ENCODE results near the gene HLA-DMA.

DNA sequence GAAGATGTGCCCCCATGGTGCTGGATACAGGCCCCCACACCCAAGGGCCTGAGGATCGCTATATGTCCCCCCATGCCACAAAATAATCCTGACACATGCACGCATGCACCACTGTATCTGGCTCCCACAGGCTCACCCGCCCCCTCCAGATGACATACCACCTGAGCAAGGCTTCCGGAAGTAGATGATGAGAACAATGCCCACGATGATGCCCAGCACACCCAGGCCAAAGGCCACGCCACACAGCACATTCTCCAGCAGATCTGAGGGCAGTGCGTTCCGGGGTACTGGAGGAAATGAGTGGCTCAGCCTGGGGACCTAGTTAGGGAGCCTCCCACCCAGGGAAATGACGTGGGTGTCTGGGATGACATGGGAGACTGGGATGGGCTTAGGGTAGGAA lies 3.8 kb downstream of the HLA-DMA start:
- TF ChIP-seq CTCF (IDR thresholded peaks at IDR 0.05 in 2 of 3, conservative IDR thresholded peaks at IDR 0.05 in 1 of 3; ENCODE audit: insufficient read depth in 2 of 3, low read depth in 1 of 3, low read length in 3 of 3) (no peak), ETV6 (IDR thresholded peaks at IDR 0.05; ENCODE audit: borderline replicate concordance in 1 of 2, low read depth in 2 of 2, low read length in 1 of 2) (no peak), ETV6 (CRISPR knock-in tag; IDR thresholded peaks at IDR 0.05; ENCODE audit: borderline replicate concordance) (no peak), TBP (optimal IDR thresholded peaks at IDR 0.05; ENCODE audit: low read depth, low read length) (no peak)
- TF ChIP-seq, protein P1, sequence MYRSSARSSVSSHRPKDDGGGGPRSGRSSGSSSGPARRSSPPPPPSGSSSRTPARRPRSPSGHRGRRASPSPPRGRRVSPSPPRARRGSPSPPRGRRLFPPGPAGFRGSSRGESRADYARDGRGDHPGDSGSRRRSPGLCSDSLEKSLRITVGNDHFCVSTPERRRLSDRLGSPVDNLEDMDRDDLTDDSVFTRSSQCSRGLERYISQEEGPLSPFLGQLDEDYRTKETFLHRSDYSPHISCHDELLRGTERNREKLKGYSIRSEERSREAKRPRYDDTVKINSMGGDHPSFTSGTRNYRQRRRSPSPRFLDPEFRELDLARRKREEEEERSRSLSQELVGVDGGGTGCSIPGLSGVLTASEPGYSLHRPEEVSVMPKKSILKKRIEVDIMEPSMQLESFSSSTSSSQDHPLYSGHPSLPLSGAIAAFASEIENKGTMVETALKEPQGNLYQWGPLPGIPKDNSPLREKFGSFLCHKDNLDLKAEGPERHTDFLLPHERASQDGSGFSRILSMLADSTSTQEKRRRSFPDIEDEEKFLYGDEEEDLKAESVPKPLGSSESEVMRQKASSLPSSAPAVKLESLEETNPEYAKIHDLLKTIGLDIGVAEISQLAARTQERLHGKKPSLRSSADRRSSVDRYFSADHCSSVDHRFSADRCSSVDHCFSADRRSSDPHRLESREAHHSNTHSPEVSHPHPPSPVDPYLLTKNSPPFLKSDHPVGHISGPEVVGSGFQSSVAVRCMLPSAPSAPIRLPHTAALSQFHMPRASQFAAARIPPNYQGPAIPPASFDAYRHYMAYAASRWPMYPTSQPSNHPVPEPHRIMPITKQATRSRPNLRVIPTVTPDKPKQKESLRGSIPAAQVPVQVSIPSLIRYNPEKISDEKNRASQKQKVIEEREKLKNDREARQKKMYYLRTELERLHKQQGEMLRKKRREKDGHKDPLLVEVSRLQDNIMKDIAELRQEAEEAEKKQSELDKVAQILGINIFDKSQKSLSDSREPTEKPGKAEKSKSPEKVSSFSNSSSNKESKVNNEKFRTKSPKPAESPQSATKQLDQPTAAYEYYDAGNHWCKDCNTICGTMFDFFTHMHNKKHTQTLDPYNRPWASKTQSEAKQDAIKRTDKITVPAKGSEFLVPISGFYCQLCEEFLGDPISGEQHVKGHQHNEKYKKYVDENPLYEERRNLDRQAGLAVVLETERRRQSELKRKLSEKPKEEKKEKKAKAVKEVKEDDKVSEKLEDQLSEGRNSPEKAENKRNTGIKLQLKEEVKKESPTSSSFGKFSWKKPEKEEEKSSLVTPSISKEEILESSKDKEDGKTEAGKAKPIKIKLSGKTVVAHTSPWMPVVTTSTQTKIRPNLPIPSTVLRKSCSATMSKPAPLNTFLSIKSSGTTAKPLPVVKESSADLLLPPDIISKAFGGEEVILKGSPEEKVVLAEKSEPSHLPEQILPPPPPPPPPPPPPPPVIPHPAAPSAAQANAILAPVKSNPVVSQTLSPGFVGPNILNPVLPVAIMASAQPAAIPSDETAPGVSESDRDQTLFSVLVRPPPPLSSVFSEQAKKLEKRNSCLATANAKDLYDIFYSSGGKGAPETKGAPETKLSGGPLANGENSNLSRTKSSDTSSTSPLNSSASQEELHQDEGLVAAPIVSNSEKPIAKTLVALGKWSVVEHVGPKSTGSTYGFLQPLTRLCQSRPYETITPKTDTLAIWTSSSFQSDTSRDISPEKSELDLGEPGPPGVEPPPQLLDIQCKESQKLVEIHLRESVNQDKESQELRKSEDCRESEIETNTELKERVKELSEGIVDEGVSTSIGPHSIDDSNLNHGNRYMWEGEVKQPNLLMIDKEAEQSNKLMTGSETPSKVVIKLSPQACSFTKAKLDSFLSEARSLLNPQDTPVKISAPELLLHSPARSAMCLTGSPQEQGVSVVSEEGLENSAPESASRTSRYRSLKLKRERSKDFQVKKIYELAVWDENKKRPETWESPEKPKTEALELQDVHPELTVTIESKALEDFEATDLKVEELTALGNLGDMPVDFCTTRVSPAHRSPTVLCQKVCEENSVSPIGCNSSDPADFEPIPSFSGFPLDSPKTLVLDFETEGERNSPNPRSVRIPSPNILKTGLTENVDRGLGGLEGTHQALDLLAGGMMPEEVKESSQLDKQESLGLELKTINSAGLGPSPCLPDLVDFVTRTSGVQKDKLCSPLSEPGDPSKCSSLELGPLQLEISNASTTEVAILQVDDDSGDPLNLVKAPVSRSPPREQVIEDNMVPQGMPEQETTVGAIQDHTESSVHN (IDR thresholded peaks at IDR 0.05; ENCODE audit: borderline replicate concordance in 1 of 2, low read depth in 1 of 2): no peak

Measured in K562 (cell line).